ENCODE measurements around the gene PLAC1.

The PLAC1 gene

GRCh38 chrX:134545510-134545909 is 112.8 kb downstream of the PLAC1 start:
- DNase-seq (ENCODE audit: extremely low read depth, low read depth) = no peak
- no peak for TF ChIP-seq CTCF (IDR thresholded peaks at IDR 0.05; ENCODE audit: low read depth, low read length)

DNA sequence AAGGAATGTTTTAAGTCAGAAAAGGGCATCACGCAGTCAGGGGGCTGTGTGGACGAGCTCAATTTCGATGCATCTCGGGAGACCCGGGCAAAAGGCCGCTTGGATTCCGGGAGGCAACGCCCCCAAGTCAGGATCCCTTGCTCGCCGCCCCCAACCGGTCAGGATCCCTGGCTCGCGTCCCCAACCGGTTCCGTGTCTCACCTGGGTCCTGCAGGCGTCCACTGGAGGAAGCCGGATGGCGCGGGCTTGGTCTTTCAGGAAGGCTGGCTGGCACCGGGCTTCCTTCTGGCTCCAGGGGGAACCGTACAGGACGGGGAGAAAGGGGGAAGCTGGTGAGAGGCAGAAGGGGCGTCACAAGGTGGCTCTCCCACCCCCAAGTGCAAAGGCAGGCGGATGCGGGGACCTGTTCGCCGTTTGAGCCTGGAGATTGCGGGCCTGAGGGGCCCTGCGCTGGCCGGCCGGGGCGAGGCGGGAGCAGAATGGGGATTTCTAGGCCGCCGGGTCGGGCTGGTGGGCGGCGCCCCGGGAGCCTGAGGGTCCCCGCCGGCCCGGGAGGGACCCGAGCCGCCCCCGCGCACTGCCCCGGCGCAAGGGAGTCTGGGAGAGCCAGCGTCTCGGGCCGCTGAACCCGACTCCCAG is 113.6 kb downstream of the PLAC1 start:
- no peak for TF ChIP-seq CTCF (IDR thresholded peaks at IDR 0.05; ENCODE audit: low read depth, low read length)
- DNase-seq (ENCODE audit: extremely low read depth, low read depth) = no peak

DNA sequence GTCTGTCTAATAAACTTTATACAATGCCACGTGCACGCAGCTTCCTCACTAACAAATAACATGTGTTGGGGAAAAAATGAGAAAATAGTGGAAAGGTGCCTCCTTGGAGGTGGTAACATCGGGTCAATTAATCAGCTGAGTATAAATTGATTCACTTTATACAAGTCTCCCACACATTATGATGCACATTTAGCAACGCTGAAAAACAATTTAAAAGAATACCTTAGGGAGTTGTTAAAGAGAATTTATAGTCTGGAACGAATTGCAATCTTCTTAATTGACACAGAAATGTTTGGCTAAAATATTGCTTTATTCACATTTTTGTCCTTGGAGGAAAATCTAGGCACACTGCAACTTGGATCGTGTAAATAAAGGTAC is 114.1 kb downstream of the PLAC1 start:
- no peak for DNase-seq (ENCODE audit: extremely low read depth, low read depth)
- TF ChIP-seq CTCF (IDR thresholded peaks at IDR 0.05; ENCODE audit: low read depth, low read length) = no peak

- no peak for DNase-seq (ENCODE audit: extremely low read depth, low read depth)
- TF ChIP-seq CTCF (IDR thresholded peaks at IDR 0.05; ENCODE audit: low read depth, low read length) = no peak
Observed at GRCh38 chrX:134543288-134543687, 115.0 kb downstream of the PLAC1 start.

GRCh38 chrX:134542485-134542884 is 115.8 kb downstream of the PLAC1 start:
- no peak for TF ChIP-seq CTCF (IDR thresholded peaks at IDR 0.05; ENCODE audit: low read depth, low read length)
- DNase-seq (ENCODE audit: extremely low read depth, low read depth) = no peak

DNA sequence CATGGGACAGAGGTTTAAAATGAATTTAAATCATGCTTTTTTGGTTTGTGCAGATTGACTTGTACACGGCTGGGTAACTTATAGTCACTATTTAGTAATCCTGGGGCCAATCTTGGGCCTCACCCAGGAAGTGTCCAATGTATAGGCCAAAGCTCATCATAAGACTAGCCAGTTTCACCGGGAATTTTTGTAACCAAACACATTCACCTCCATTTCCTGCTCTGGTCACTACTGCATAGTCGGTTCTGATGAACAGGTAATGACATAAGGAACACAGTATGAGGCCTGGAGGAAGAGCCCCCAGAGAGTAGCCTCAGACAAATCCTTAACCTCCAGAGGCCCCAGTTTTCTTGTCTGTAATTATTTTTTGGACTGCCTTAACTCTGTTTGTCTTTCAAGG is 116.4 kb downstream of the PLAC1 start:
- no peak for TF ChIP-seq CTCF (IDR thresholded peaks at IDR 0.05; ENCODE audit: low read depth, low read length)
- no peak for DNase-seq (ENCODE audit: extremely low read depth, low read depth)

- no peak for DNase-seq (ENCODE audit: extremely low read depth, low read depth)
- no peak for TF ChIP-seq CTCF (IDR thresholded peaks at IDR 0.05; ENCODE audit: low read depth, low read length)
Observed at GRCh38 chrX:134538316-134538715, 120.0 kb downstream of the PLAC1 start.
